Pancreas (tissue), 10 donors: Measurements from ENCODE around the gene NAGLU. TPM values are rescaled to one million over a fixed set of nuclear protein-coding genes. Genes with fewer than 3 reads are reported as not detected.

Experiments
- ATAC-seq, 4 donors: fragments of 200-7000 bp; cut with Tn5 transposase; one replicate each; pipeline versions ENCODE4 v1.8.0 to v1.9.1; 2020; ENCODE audit warnings: mild to moderate bottlenecking in 4 of 4, moderate library complexity in 4 of 4
- DNase-seq, 6 donors: peaks; one replicate each; pipeline ENCODE4 v3.0.0-alpha.2; 2020
- FAIRE-seq: peaks from 2 replicates; lab custom pipeline; 2012; peaks lifted over from hg19 to GRCh38; lab: Jason Lieb, UNC
- H3K27ac ChIP-seq, 4 donors: fragments of 200-600 bp; sonication (generic); 1 replicate in 3 of 4; 2 replicates in 1 of 4; pipeline versions ENCODE4 v1.5.0 to v1.8.0; 2020
- H3K27me3 ChIP-seq, 4 donors: fragments of 200-600 bp; one replicate each; pipeline ENCODE4 v1.8.0; 2021
- H3K36me3 ChIP-seq, 3 donors: fragments of 200-600 bp; sonication (generic) in 1 of 3; one replicate each; pipeline versions ENCODE4 v1.5.0 to v1.8.0; 2020 to 2021
- H3K4me1 ChIP-seq, 3 donors: fragments of 200-600 bp; one replicate each; pipeline ENCODE4 v1.8.0; 2021
- H3K4me3 ChIP-seq, 4 donors: fragments of 200-600 bp; sonication (generic) in 2 of 4; one replicate each; pipeline versions ENCODE4 v1.5.0 to v1.8.0; 2020 to 2021
- H3K9me3 ChIP-seq, 4 donors: fragments of 200-600 bp; one replicate each; pipeline ENCODE4 v1.8.0; 2021
- CTCF ChIP-seq, 4 donors: fragments of 200-600 bp; sonication (generic) in 3 of 4; IDR thresholded peaks; one replicate each; pipeline versions ENCODE4 v1.5.0 to v1.8.0; 2021; ENCODE audit warnings: antibody characterized with exemption in 4 of 4
- WGBS, 2 donors: extraction: QIAGEN DNeasy Blood & Tissue Kit; methylation state at CpG; one replicate each; pipeline ENCODE4 v1.1.7; 2013; 5-methylcytosine and 5-hydroxymethylcytosine counted together
- intact Hi-C, 3 donors: fragments of 100-400 bp; cut with DNase I; formaldehyde crosslinking; loops; one replicate each; pipeline versions ENCODE4 v1.11.1 to v1.14.2; 2022
- polyA plus RNA-seq, 2 donors: library from polyadenylated mRNA; stranded (reverse); fragments of 200-250 nt; gene quantifications; one replicate each; pipeline ENCODE4 v1.2.3, GENCODE V29; 2013
- total RNA-seq, 6 donors: library from RNA; stranded (reverse); fragmentation: NEBNext Ultra II Directional in 4 of 6; extraction: Animal tissue kit (Norgen Biotek cat#: 25700) in 4 of 6; gene quantifications; one replicate each; pipeline versions ENCODE4 v1.2.1 to v1.2.4, GENCODE V29; 2021 to 2023
- donor health status: healthy with polysubstance abuse.
- donor health status: DM: no; HTN: no; CAD: no; lungs with moderate emphysema.
- donor health status: DM: no; HTN: no; CAD: no.
- donor health status: control.
- donor health status: control.
- donor health status: Bipolar disorder and iron deficiency.
- donor health status: DM: yes; HTN: yes; CAD: no.
- donor health status: DM: no; HTN: no; CAD: no.
- donor health status: DM: no; HTN: no; CAD: no.
- donor health status: DM: yes; HTN: yes; CAD: no.

Gene NAGLU
- total and polyA plus RNA-seq, 8 donors, result 17.6 to 52.6 (median 28.9) TPM

GRCh38 chr17:42509841-42510240 lies 26.2 kb upstream of the NAGLU start:
- Histone ChIP-seq H3K36me3 (peaks cover 0 to 22% (median 4%) of the 10 kb centered on the region in 3 donors), H3K27ac (no peak overlapping the region), H3K9me3 (no peaks in the 10 kb centered on the region), H3K4me3 (no peak overlapping the region), H3K27me3 (no peaks in the 10 kb centered on the region), H3K4me1 (no peaks in the 10 kb centered on the region)
- 94 to 100% methylated on average over 2 of the region's 2 CpGs for WGBS, 2 donors
- DNase-seq, result no peak
- peak in 1 of 4 donors; percentile 22 for ATAC-seq
- TF ChIP-seq CTCF (IDR thresholded peaks at IDR 0.05), result no peak
- no peak for FAIRE-seq
- intact Hi-C loops, result loop anchor here in 1 of 3 donors (10.0 kb wide), 1 partner anchor 185 kb away; no protein-coding TSS in a partner anchor

- Histone ChIP-seq H3K4me3 (no peak overlapping the region), H3K36me3 (peaks cover 0 to 25% (median 0%) of the 10 kb centered on the region in 3 donors), H3K27ac (no peak overlapping the region), H3K9me3 (no peaks in the 10 kb centered on the region), H3K4me1 (no peaks in the 10 kb centered on the region), H3K27me3 (no peaks in the 10 kb centered on the region)
- ATAC-seq (no peak), DNase-seq (no peak), FAIRE-seq (no peak)
- WGBS, 2 donors, result 88 to 92% methylated on average over 9 of the region's 9 CpGs
- intact Hi-C loops, result loop anchor here in 1 of 3 donors (10.0 kb wide), 1 partner anchor 187 kb away; no protein-coding TSS in a partner anchor
- no peak for TF ChIP-seq CTCF (IDR thresholded peaks at IDR 0.05)
Measured at GRCh38 chr17:42512246-42512645, 23.8 kb upstream of the NAGLU start.

- intact Hi-C loops, result loop anchor here in 1 of 3 donors (10.0 kb wide), 1 partner anchor 188 kb away; no protein-coding TSS in a partner anchor
- Histone ChIP-seq H3K27me3 (no peaks in the 10 kb centered on the region), H3K4me1 (peaks cover 0 to 2% (median 0%) of the 10 kb centered on the region in 3 donors), H3K4me3 (no peak overlapping the region), H3K36me3 (peaks cover 0 to 25% (median 0%) of the 10 kb centered on the region in 3 donors), H3K9me3 (no peaks in the 10 kb centered on the region), H3K27ac (no peak overlapping the region)
- ATAC-seq (peak in 1 of 4 donors; percentile 6), FAIRE-seq (no peak), DNase-seq (no peak)
- 72 to 77% methylated on average over 6 of the region's 6 CpGs for WGBS, 2 donors
- no peak for TF ChIP-seq CTCF (IDR thresholded peaks at IDR 0.05)
Measured at GRCh38 chr17:42512733-42513251, 23.2 kb upstream of the NAGLU start.

- no peak for ATAC-seq
- no peak for DNase-seq
- peaks cover 0 to 8% (median 2%) of the 10 kb centered on the region in 3 donors for H3K4me1 ChIP-seq
- no peak overlapping the region for H3K27ac ChIP-seq
- FAIRE-seq, result no peak
- intact Hi-C loops, result loop anchor here in 1 of 3 donors (10.0 kb wide), 1 partner anchor 189 kb away; no protein-coding TSS in a partner anchor
- H3K9me3 ChIP-seq, result no peaks in the 10 kb centered on the region
- TF ChIP-seq CTCF (IDR thresholded peaks at IDR 0.05), result no peak
- no peaks in the 10 kb centered on the region for H3K27me3 ChIP-seq
- 96 to 97% methylated on average over 11 of the region's 11 CpGs for WGBS, 2 donors
- no peak overlapping the region for H3K4me3 ChIP-seq
- peaks cover 0 to 22% (median 0%) of the 10 kb centered on the region in 3 donors for H3K36me3 ChIP-seq
Measured at GRCh38 chr17:42513686-42514085, 22.4 kb upstream of the NAGLU start.

- Histone ChIP-seq H3K27ac (no peak overlapping the region), H3K4me3 (no peak overlapping the region), H3K36me3 (peaks cover 0 to 16% (median 0%) of the 10 kb centered on the region in 3 donors), H3K9me3 (no peaks in the 10 kb centered on the region), H3K4me1 (peaks cover 4 to 13% (median 6%) of the 10 kb centered on the region in 3 donors), H3K27me3 (no peaks in the 10 kb centered on the region)
- DNase-seq (no peak), FAIRE-seq (no peak), ATAC-seq (no peak)
- TF ChIP-seq CTCF (IDR thresholded peaks at IDR 0.05), result no peak
- whole genome bisulfite sequencing, 2 donors, result 95 to 98% methylated on average over 10 to 11 of the region's 11 CpGs
- intact Hi-C loops, result loop anchor here in 1 of 3 donors (10.0 kb wide), 1 partner anchor 189 kb away; no protein-coding TSS in a partner anchor
Measured at GRCh38 chr17:42514279-42514678, 21.8 kb upstream of the NAGLU start.
